T-helper 9 cell (primary cell): Measurements from ENCODE around the gene PEDS1.
"Not testable (repeated sequence)": the region's sequence is repeated elsewhere in the genome, so short reads cannot be mapped to it uniquely, and the experiment has no call there.

Experiments used
- DNase-seq: peaks from one replicate; pipeline ENCODE4 v3.0.0-alpha.2; 2020

The PEDS1 gene

GRCh38 chr20:50190251-50191064 lies 36.9 kb upstream of the PEDS1 start, which contains the start of gene CEBPB:
Gene CEBPB (plus strand): TSS chr20:50190830. CDS start chr20:50191034, 204 bp downstream.
- DNase-seq = peak; percentile 80

GRCh38 chr20:50189681-50190250 lies 36.2 kb upstream of the PEDS1 start:
- DNase-seq = peak; percentile 33

- DNase-seq = no peak
Observed at GRCh38 chr20:50188879-50189680, 35.6 kb upstream of the PEDS1 start.

DNA sequence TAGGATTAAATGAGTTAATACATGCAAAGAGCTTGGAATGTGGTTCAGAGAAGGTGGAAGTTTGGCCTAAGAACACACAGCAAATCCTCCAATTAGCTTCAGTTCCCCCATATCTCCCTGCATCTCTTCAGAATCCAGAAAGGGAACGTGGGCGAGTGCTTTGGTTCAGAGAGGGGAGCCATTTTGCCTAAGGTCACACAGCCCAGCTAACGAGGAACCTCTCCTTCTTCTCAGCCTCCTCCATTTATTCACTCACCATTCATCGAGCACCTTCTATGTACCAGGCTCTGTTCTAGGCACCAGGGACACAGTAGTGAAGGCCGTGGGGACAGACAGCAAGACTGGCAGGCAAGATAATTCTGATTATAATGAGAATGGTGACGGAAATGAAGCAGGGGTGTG lies 34.8 kb upstream of the PEDS1 start:
- DNase-seq = no peak

- DNase-seq = no peak
Observed at GRCh38 chr20:50187403-50188051, 34.0 kb upstream of the PEDS1 start.

- DNase-seq = no peak
Observed at GRCh38 chr20:50186987-50187402, 33.5 kb upstream of the PEDS1 start.

GRCh38 chr20:50186151-50186885 lies 32.8 kb upstream of the PEDS1 start:
- DNase-seq = peak; percentile 96

DNA sequence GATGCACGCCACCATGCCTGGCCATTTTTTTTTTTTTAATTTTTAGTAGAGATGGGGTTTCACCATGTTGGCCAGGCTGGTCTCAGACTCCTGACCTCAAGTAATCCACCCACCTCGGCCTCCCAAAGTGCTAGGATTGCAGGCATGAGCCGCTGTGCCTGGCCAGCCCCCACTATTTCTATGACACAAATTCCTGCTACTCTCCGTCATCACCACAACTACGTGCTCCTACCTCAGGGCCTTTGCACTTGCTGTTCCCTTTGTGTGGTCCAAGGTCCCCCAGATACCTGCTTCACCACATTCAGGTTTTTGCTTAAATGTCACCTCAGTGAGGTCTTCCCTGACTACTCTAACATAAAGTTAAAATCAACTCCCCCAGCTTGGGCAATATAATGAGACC lies 31.9 kb upstream of the PEDS1 start:
- DNase-seq = no peak

DNA sequence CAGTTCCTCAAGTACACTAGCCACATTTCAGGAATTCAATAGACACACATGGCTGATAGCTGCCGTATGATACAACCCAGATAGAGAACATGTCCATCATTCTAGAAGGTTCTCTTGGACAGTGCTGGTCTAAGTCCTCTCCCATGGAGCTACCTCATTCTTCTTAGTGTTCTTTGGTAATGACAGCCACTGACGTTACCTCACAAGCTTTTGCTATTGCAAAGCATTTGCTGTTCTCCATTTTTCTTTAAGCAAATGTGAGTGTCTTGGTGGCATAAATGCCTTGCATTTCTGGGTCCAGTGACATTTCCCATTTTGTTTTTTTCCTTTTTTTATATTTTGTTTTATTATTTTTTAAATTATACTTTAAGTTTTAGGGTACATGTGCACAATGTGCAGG lies 28.8 kb upstream of the PEDS1 start:
- no peak for DNase-seq

GRCh38 chr20:50181344-50181743 lies 27.8 kb upstream of the PEDS1 start:
- DNase-seq = no peak

DNA sequence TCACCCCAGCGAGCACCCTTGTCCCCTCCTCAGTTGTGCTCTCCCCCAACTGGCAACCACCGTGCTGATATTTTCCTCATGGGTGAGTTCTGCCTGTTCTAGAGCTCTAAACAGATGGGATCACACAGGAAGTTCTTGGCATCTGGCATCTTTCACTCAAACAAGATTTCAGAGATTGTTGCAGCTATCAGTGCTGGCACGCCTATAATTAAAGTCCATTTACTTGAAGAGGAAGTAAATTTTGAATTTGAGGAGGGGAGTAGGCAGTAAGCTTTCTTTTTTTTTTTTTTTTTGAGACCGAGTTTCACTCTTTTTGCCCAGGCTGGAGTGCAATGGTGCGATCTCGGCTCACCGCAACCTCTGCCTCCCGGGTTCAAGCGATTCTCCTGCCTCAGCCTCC lies 25.1 kb upstream of the PEDS1 start:
- DNase-seq = not testable (repeated sequence)

DNA sequence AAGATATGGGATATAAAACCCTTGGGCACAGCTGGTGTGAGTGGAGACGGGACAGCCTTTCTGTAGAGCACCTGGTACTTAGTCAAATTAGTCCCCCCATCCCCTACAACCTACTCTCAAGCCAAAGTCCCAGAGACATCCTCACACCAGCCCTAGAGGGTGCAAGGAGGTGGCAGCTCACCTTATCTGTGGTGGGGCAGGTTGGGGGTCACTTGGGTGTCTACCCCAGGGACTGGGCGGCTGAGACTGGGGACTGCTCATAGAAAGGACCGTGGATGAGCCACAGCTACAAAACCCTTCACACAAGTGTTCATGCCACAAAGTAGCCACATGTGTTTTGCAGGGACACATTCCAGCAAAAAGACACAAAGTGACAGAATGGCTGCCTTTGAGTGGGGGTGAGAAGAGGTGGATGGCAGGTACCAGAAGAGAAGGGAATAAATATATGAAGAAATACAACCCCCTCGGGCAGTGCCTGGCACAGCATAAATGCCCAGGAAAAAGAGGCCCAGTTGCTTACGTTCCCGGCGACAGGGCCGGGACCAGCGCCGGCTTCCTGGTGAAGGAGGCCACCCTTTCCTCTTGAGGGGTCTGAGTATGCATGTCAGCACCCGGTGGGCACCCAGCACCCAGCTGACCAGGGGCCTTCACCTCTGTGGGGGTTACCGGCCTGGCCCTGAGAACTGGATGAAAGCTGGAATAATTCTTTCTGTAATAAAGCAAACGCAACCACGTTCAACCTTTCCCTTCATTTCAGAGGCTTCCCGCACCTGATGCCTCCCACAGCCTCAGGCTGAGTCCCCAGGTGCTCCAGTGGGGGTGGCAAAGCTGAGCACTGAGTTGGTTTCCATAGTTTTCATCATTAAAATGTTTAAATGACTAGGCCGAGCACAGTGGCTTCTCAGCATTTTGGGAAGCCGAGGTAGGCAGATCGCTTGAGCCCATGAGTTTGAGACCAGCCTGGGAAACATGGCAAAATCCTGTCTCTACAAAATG lies 22.7 kb upstream of the PEDS1 start:
- no peak for DNase-seq

DNA sequence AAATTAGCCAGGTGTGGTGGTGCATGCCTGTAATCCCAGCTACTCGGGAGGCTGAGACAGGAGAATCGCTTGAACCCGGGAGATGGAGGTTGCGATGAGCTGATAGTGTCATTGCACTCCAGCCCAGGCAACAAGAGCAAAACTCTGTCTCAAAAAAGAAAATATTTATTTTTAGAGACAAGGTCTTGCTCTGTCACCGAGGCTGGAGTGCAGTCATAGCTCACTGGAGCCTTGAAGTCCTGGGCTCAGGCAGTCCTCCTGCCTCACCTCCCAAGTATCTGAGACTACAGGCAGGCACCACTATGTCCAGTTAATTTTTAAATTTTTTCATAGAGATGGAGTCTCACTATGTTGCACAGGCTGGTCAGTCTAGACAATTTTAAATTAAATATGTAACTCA lies 20.9 kb upstream of the PEDS1 start:
- DNase-seq = no peak

DNA sequence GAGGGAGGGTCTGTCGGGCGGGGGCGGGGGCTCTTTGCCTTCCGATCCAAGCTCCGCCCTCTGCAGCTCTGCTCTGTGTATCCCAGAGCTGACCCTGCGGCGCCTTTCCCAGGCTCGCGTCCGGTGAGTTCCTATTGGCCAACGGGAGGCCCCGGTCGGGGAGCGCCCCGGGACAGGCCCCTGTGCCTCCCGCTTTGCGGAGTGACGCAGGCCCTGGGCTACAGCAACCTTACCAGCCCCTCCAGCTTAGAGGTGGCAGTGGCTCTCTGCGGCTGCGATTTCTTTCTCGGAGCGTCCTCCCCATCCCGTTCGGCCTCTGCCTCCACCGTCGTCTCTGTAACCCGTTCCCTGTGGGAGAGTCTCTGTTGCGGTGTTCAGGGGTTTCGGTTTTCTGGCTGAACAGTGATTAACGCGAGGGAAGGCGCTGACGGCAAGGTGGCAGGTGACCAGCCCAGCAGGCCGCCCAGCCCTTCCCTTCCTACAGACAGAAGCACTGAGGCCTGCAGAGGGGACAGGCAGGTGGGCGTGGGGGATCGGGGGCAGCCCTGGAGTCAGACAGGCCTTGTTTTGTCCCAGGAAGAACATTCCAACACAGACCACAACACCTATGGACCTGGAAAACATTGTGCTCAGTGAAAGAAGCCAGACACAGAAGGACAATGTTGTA lies 19.0 kb upstream of the PEDS1 start:
- no peak for DNase-seq

DNA sequence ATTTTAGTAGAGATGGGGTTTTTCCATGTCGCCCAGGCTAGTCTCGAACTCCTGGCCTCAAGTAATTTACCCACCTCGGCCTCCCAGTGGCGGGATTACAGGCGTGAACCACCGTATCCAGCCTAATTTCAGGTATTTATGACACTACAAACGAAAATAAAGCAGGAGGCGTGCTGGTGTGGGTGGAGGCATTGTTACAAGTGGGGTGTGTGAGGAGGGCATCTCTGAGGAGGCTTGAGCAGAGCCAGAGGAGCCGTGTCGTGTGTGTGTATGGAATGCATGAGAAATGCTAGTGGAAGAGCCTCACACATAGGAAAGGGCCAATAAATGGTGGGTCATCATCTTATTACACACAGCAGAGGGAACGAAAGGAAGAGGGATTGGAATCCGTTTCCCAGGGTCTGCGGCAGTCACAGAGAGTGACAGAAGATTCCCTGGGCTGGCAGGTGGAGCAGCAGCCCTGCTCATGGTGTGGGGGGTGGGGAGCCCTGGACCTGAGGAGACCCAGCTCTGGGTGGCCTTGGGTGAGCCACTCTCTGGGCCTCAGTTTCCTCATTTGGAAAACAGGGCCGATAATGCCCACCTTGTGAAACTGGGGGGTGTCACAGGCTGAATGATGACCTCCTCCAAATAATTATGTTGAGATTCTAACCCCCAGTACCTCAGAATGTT lies 17.2 kb upstream of the PEDS1 start:
- DNase-seq = no peak

GRCh38 chr20:50169329-50169823 lies 15.9 kb upstream of the PEDS1 start:
- DNase-seq = peak; percentile 81

- DNase-seq = peak; percentile 34
Observed at GRCh38 chr20:50165684-50166554, 12.4 kb upstream of the PEDS1 start.

- DNase-seq = no peak
Observed at GRCh38 chr20:50163570-50164317, 10.2 kb upstream of the PEDS1 start.
